Smooth muscle cell (in vitro differentiated cells): ENCODE results near the gene ANO1. TPM values are rescaled to one million over a fixed set of nuclear protein-coding genes. Genes with fewer than 3 reads are reported as not detected.

Experiments
- DNase-seq: peaks from one replicate; lab custom pipeline; 2025; ENCODE audit not compliant: unreplicated experiment; lab: John Stamatoyannopoulos, UW
- H2AFZ ChIP-seq: fragments of 200-600 bp; sonication (generic); 2 replicates; pipeline ENCODE4 v1.6.0; 2016; ENCODE audit warnings: antibody characterized with exemption, low read depth, mild to moderate bottlenecking
- H3F3A ChIP-seq: fragments of 200-600 bp; sonication (generic); 2 replicates; pipeline ENCODE4 v1.6.0; 2017; ENCODE audit warnings: antibody characterized with exemption, low read depth
- H3K27ac ChIP-seq: fragments of 200-600 bp; sonication (generic); 2 replicates; pipeline ENCODE4 v1.5.1; 2016; ENCODE audit warnings: low read depth, mild to moderate bottlenecking
- H3K27me3 ChIP-seq: fragments of 200-600 bp; sonication (generic); 2 replicates; pipeline ENCODE4 v1.6.1; 2016; ENCODE audit warnings: low read depth, mild to moderate bottlenecking
- H3K36me3 ChIP-seq: fragments of 200-600 bp; sonication (generic); 2 replicates; pipeline ENCODE4 v1.5.1; 2016; ENCODE audit warnings: low read depth
- H3K4me1 ChIP-seq: fragments of 200-600 bp; sonication (generic); 2 replicates; pipeline ENCODE4 v1.5.1; 2016; ENCODE audit warnings: low read depth
- H3K4me2 ChIP-seq: fragments of 200-600 bp; sonication (generic); 2 replicates; pipeline ENCODE4 v1.6.0; 2016; ENCODE audit warnings: mild to moderate bottlenecking
- H3K4me3 ChIP-seq: fragments of 200-600 bp; sonication (generic); 2 replicates; pipeline ENCODE4 v1.5.1; 2016; ENCODE audit warnings: mild to moderate bottlenecking
- H3K79me2 ChIP-seq: fragments of 200-600 bp; sonication (generic); 2 replicates; pipeline ENCODE4 v1.6.0; 2016; ENCODE audit warnings: low read depth, mild to moderate bottlenecking
- H3K9ac ChIP-seq: fragments of 200-600 bp; sonication (generic); 2 replicates; pipeline ENCODE4 v1.6.0; 2016; ENCODE audit warnings: low read depth
- H3K9me3 ChIP-seq: fragments of 200-600 bp; sonication (generic); replicated peaks from 2 replicates; pipeline ENCODE4 v1.5.1; 2016; ENCODE audit warnings: low read depth
- H4K20me1 ChIP-seq: fragments of 200-600 bp; sonication (generic); 2 replicates; pipeline ENCODE4 v1.6.0; 2016; ENCODE audit warnings: low read depth
- CTCF ChIP-seq: fragments of 200-600 bp; sonication (generic); IDR thresholded peaks from 2 replicates; pipeline ENCODE4 v1.5.1; 2017; ENCODE audit warnings: borderline replicate concordance, mild to moderate bottlenecking, antibody characterized with exemption; ENCODE audit not compliant: insufficient read depth, poor library complexity, severe bottlenecking
- WGBS: methylation state at CpG from one replicate; pipeline ENCODE4 v1.1.7; 2016; ENCODE audit warnings: low lambda C conversion rate; 5-methylcytosine and 5-hydroxymethylcytosine counted together
- polyA plus RNA-seq: library from polyadenylated mRNA; unstranded; fragments of >200 nt; fragmentation: Nextera tagmentation; extraction: Ambion mirVana; gene quantifications from 2 replicates; pipeline ENCODE4 v1.2.1, GENCODE V29; 2016
- total RNA-seq: library from RNA; depleted of rRNA; stranded (reverse); fragments of >200 nt; gene quantifications from 2 replicates; pipeline ENCODE4 v1.2.3, GENCODE V29; 2014

ANO1 gene
- total and polyA plus RNA-seq, 2 experiments from 2014 or later, result 93.4 to 133 TPM

GRCh38 chr11:70103256-70103975, 25.3 kb downstream of the ANO1 start:
- no peak overlapping the region for H3K4me3 ChIP-seq
- no peaks in the 10 kb centered on the region for H3K36me3 ChIP-seq
- TF ChIP-seq CTCF, result no peak
- no peak overlapping the region for H2AFZ ChIP-seq
- H3K79me2 ChIP-seq, result no peaks in the 10 kb centered on the region
- no peak overlapping the region for H3K9ac ChIP-seq
- DNase-seq, result no peak
- H3K9me3 ChIP-seq, result no peaks in the 10 kb centered on the region
- WGBS, result 86% methylated on average over 25 of the region's 25 CpGs
- peaks cover 11% of the 10 kb centered on the region for H3F3A ChIP-seq
- H4K20me1 ChIP-seq, result no peaks in the 10 kb centered on the region
- no peaks in the 10 kb centered on the region for H3K27me3 ChIP-seq
- no peak overlapping the region for H3K27ac ChIP-seq
- peaks cover 21% of the 10 kb centered on the region for H3K4me1 ChIP-seq
- no peak overlapping the region for H3K4me2 ChIP-seq

GRCh38 chr11:70104419-70104818, 26.3 kb downstream of the ANO1 start:
- H3K27ac ChIP-seq, result no peak overlapping the region
- H3K4me2 ChIP-seq, result no peak overlapping the region
- TF ChIP-seq CTCF, result no peak
- no peak for DNase-seq
- no peak overlapping the region for H3K4me3 ChIP-seq
- no peaks in the 10 kb centered on the region for H3K9me3 ChIP-seq
- no peak overlapping the region for H3K9ac ChIP-seq
- WGBS, result 81% methylated on average over 9 of the region's 9 CpGs
- peaks cover under 1% of the 10 kb centered on the region for H3F3A ChIP-seq
- no peaks in the 10 kb centered on the region for H3K36me3 ChIP-seq
- H3K27me3 ChIP-seq, result no peaks in the 10 kb centered on the region
- H2AFZ ChIP-seq, result no peak overlapping the region
- H3K79me2 ChIP-seq, result no peaks in the 10 kb centered on the region
- peaks cover 27% of the 10 kb centered on the region for H3K4me1 ChIP-seq
- H4K20me1 ChIP-seq, result peaks cover 6% of the 10 kb centered on the region

- Histone ChIP-seq H3K36me3 (no peaks in the 10 kb centered on the region), H3K4me3 (no peak overlapping the region), H3K79me2 (no peaks in the 10 kb centered on the region), H3F3A (no peaks in the 10 kb centered on the region), H3K4me1 (peaks cover 26% of the 10 kb centered on the region), H4K20me1 (peaks cover 6% of the 10 kb centered on the region), H3K27ac (no peak overlapping the region), H2AFZ (no peak overlapping the region), H3K9me3 (no peaks in the 10 kb centered on the region), H3K27me3 (no peaks in the 10 kb centered on the region), H3K4me2 (no peak overlapping the region), H3K9ac (no peak overlapping the region)
- 93% methylated on average over 10 of the region's 11 CpGs for WGBS
- DNase-seq, result no peak
- no peak for TF ChIP-seq CTCF
Measured at GRCh38 chr11:70104961-70105360, 26.8 kb downstream of the ANO1 start.

- H3K27me3 ChIP-seq, result no peaks in the 10 kb centered on the region
- no peak for DNase-seq
- no peak overlapping the region for H2AFZ ChIP-seq
- no peaks in the 10 kb centered on the region for H3K79me2 ChIP-seq
- no peaks in the 10 kb centered on the region for H3K36me3 ChIP-seq
- no peaks in the 10 kb centered on the region for H3F3A ChIP-seq
- no peak overlapping the region for H3K4me3 ChIP-seq
- no peaks in the 10 kb centered on the region for H3K9me3 ChIP-seq
- peaks cover 22% of the 10 kb centered on the region for H3K4me1 ChIP-seq
- WGBS, result 92% methylated on average over 12 of the region's 12 CpGs
- TF ChIP-seq CTCF, result no peak
- no peak overlapping the region for H3K9ac ChIP-seq
- no peak overlapping the region for H3K4me2 ChIP-seq
- H4K20me1 ChIP-seq, result peaks cover 6% of the 10 kb centered on the region
- H3K27ac ChIP-seq, result no peak overlapping the region
Measured at GRCh38 chr11:70105369-70105754, 27.2 kb downstream of the ANO1 start.
